ENCODE data around the gene MAP1B.
"Not testable (repeated sequence)": the region's sequence is repeated elsewhere in the genome, so short reads cannot be mapped to it uniquely, and the experiment has no call there.

Gene MAP1B

GRCh38 chr5:72152545-72152944 is 45.3 kb downstream of the MAP1B start:
- no peak overlapping the region for H3K4me3 ChIP-seq (ENCODE audit: low read length)
- no peak for TF ChIP-seq ZNF274 (IDR thresholded peaks at IDR 0.05; ENCODE audit: low read depth, low read length)

- H3K4me3 ChIP-seq (ENCODE audit: low read length): no peak overlapping the region
- TF ChIP-seq ZNF274 (IDR thresholded peaks at IDR 0.05; ENCODE audit: low read depth, low read length): no peak
Observed at GRCh38 chr5:72153551-72153950, 46.3 kb downstream of the MAP1B start.

- no peak for TF ChIP-seq ZNF274 (IDR thresholded peaks at IDR 0.05; ENCODE audit: low read depth, low read length)
- no peak overlapping the region for H3K4me3 ChIP-seq (ENCODE audit: low read length)
Observed at GRCh38 chr5:72154076-72154756, 46.9 kb downstream of the MAP1B start.

GRCh38 chr5:72156946-72157624 is 49.8 kb downstream of the MAP1B start:
- TF ChIP-seq ZNF274 (IDR thresholded peaks at IDR 0.05; ENCODE audit: low read depth, low read length): no peak
- H3K4me3 ChIP-seq (ENCODE audit: low read length): no peak overlapping the region

GRCh38 chr5:72157625-72157962 is 50.3 kb downstream of the MAP1B start:
- TF ChIP-seq ZNF274 (IDR thresholded peaks at IDR 0.05; ENCODE audit: low read depth, low read length): no peak
- no peak overlapping the region for H3K4me3 ChIP-seq (ENCODE audit: low read length)

- TF ChIP-seq ZNF274 (IDR thresholded peaks at IDR 0.05; ENCODE audit: low read depth, low read length): no peak
- no peak overlapping the region for H3K4me3 ChIP-seq (ENCODE audit: low read length)
Observed at GRCh38 chr5:72159501-72159911, 52.2 kb downstream of the MAP1B start.

GRCh38 chr5:72160329-72160728 is 53.1 kb downstream of the MAP1B start:
- TF ChIP-seq ZNF274 (IDR thresholded peaks at IDR 0.05; ENCODE audit: low read depth, low read length): no peak
- no peak overlapping the region for H3K4me3 ChIP-seq (ENCODE audit: low read length)

GRCh38 chr5:72160959-72161358 is 53.7 kb downstream of the MAP1B start:
- H3K4me3 ChIP-seq (ENCODE audit: low read length): no peak overlapping the region
- TF ChIP-seq ZNF274 (IDR thresholded peaks at IDR 0.05; ENCODE audit: low read depth, low read length): no peak

- no peak overlapping the region for H3K4me3 ChIP-seq (ENCODE audit: low read length)
- TF ChIP-seq ZNF274 (IDR thresholded peaks at IDR 0.05; ENCODE audit: low read depth, low read length): no peak
Observed at GRCh38 chr5:72161951-72162350, 54.7 kb downstream of the MAP1B start.

GRCh38 chr5:72163349-72163983 is 56.2 kb downstream of the MAP1B start:
- H3K4me3 ChIP-seq (ENCODE audit: low read length): no peak overlapping the region
- no peak for TF ChIP-seq ZNF274 (IDR thresholded peaks at IDR 0.05; ENCODE audit: low read depth, low read length)

- no peak for TF ChIP-seq ZNF274 (IDR thresholded peaks at IDR 0.05; ENCODE audit: low read depth, low read length)
- no peak overlapping the region for H3K4me3 ChIP-seq (ENCODE audit: low read length)
Observed at GRCh38 chr5:72166070-72166979, 59.0 kb downstream of the MAP1B start.

- no peak for TF ChIP-seq ZNF274 (IDR thresholded peaks at IDR 0.05; ENCODE audit: low read depth, low read length)
- no peak overlapping the region for H3K4me3 ChIP-seq (ENCODE audit: low read length)
Observed at GRCh38 chr5:72167257-72167656, 60.0 kb downstream of the MAP1B start.

GRCh38 chr5:72167804-72168203 is 60.5 kb downstream of the MAP1B start:
- H3K4me3 ChIP-seq (ENCODE audit: low read length): no peak overlapping the region
- TF ChIP-seq ZNF274 (IDR thresholded peaks at IDR 0.05; ENCODE audit: low read depth, low read length): no peak

GRCh38 chr5:72170101-72170500 is 62.8 kb downstream of the MAP1B start:
- H3K4me3 ChIP-seq (ENCODE audit: low read length): no peak overlapping the region
- no peak for TF ChIP-seq ZNF274 (IDR thresholded peaks at IDR 0.05; ENCODE audit: low read depth, low read length)

GRCh38 chr5:72171181-72171580 is 63.9 kb downstream of the MAP1B start:
- H3K4me3 ChIP-seq (ENCODE audit: low read length): not testable (repeated sequence)
